HEK293 (cell line): ENCODE measurements around the gene SPRTN.

Experiments used
- GLIS2 ChIP-seq: fragments of 450-650 bp; formaldehyde crosslinking; IDR thresholded peaks from 2 replicates; pipeline ENCODE4 v1.5.1; 2016; ENCODE audit warnings: missing biosample characterization, missing genetic modification characterization
- SP3 ChIP-seq: fragments of 450-650 bp; formaldehyde crosslinking; IDR thresholded peaks from 2 replicates; pipeline ENCODE4 v1.5.1; 2016; ENCODE audit warnings: missing biosample characterization, missing genetic modification characterization
- ZIC2 ChIP-seq: fragments of 450-650 bp; formaldehyde crosslinking; IDR thresholded peaks from 2 replicates; pipeline ENCODE4 v1.5.1; 2016; ENCODE audit warnings: missing biosample characterization, missing genetic modification characterization
- ZNF121 ChIP-seq: fragments of 450-650 bp; formaldehyde crosslinking; IDR thresholded peaks from 2 replicates; pipeline ENCODE4 v1.5.1; 2016; ENCODE audit warnings: missing biosample characterization, missing genetic modification characterization
- ZNF133 ChIP-seq: fragments of 450-650 bp; formaldehyde crosslinking; IDR thresholded peaks from 2 replicates; pipeline ENCODE4 v1.5.1; 2016; ENCODE audit warnings: missing biosample characterization, missing genetic modification characterization
- ZNF221 ChIP-seq: fragments of 450-650 bp; formaldehyde crosslinking; IDR thresholded peaks from 2 replicates; pipeline ENCODE4 v1.5.1; 2017; ENCODE audit warnings: missing biosample characterization, missing genetic modification characterization, borderline replicate concordance
- ZNF266 ChIP-seq: fragments of 450-650 bp; formaldehyde crosslinking; IDR thresholded peaks from 2 replicates; pipeline ENCODE4 v1.5.1; 2016; ENCODE audit warnings: missing biosample characterization, missing genetic modification characterization, low read depth
- ZNF274 ChIP-seq, 2 experiments: fragments of 200-500 bp in 1 of 2; fragments of 450-650 bp in 1 of 2; sonication (Bioruptor generic) in 1 of 2; formaldehyde crosslinking in 1 of 2; IDR thresholded peaks; 2 replicates each; pipeline versions ENCODE4 v1.5.1 to v1.6.1; 2014 to 2016; ENCODE audit warnings: borderline replicate concordance in 1 of 2, inconsistent platforms in 1 of 2, low read length in 1 of 2, missing biosample characterization in 1 of 2, missing genetic modification characterization in 1 of 2
- ZNF311 ChIP-seq: fragments of 450-650 bp; formaldehyde crosslinking; IDR thresholded peaks from 2 replicates; pipeline ENCODE4 v1.5.1; 2017; ENCODE audit warnings: missing biosample characterization, missing genetic modification characterization, borderline replicate concordance
- ZNF549 ChIP-seq: fragments of 450-650 bp; IDR thresholded peaks from 2 replicates; pipeline ENCODE4 v1.5.1; 2018; ENCODE audit warnings: missing biosample characterization, missing genetic modification characterization, mild to moderate bottlenecking, inconsistent platforms, moderate library complexity
- ZNF561 ChIP-seq: fragments of 450-650 bp; IDR thresholded peaks from 2 replicates; pipeline ENCODE4 v1.5.1; 2018; ENCODE audit warnings: missing biosample characterization, missing genetic modification characterization, borderline replicate concordance
- ZNF585B ChIP-seq: fragments of 450-650 bp; formaldehyde crosslinking; IDR thresholded peaks from 2 replicates; pipeline ENCODE4 v1.5.1; 2016; ENCODE audit warnings: missing biosample characterization, missing genetic modification characterization
- ZNF621 ChIP-seq: fragments of 450-650 bp; formaldehyde crosslinking; IDR thresholded peaks from 2 replicates; pipeline ENCODE4 v1.5.1; 2017; ENCODE audit warnings: missing biosample characterization, missing genetic modification characterization
- ZNF792 ChIP-seq: fragments of 450-650 bp; formaldehyde crosslinking; IDR thresholded peaks from 2 replicates; pipeline ENCODE4 v1.5.1; 2016; ENCODE audit warnings: missing biosample characterization, missing genetic modification characterization
- ZSCAN23 ChIP-seq: fragments of 450-650 bp; formaldehyde crosslinking; IDR thresholded peaks from 2 replicates; pipeline ENCODE4 v1.5.1; 2016; ENCODE audit warnings: missing biosample characterization, missing genetic modification characterization
- ZSCAN30 ChIP-seq: fragments of 450-650 bp; IDR thresholded peaks from 2 replicates; pipeline ENCODE4 v1.5.1; 2018; ENCODE audit warnings: missing biosample characterization, mild to moderate bottlenecking, missing genetic modification characterization, moderate library complexity
- TF ChIP-seq, protein P1 (sequence below): fragments of 450-650 bp; formaldehyde crosslinking; IDR thresholded peaks from 2 replicates; pipeline ENCODE4 v1.5.1; 2016; ENCODE audit warnings: missing biosample characterization, missing genetic modification characterization
- TF ChIP-seq, protein P2 (sequence below): fragments of 450-650 bp; formaldehyde crosslinking; IDR thresholded peaks from 2 replicates; pipeline ENCODE4 v1.5.1; 2016; ENCODE audit warnings: missing biosample characterization, missing genetic modification characterization
- TF ChIP-seq, protein P3 (sequence below): fragments of 450-650 bp; formaldehyde crosslinking; IDR thresholded peaks from 2 replicates; pipeline ENCODE4 v1.5.1; 2016; ENCODE audit warnings: missing biosample characterization, missing genetic modification characterization, low read depth
- TF ChIP-seq, protein P4 (sequence below): fragments of 450-650 bp; formaldehyde crosslinking; IDR thresholded peaks from 2 replicates; pipeline ENCODE4 v1.5.1; 2016; ENCODE audit warnings: missing biosample characterization, missing genetic modification characterization
- TF ChIP-seq, protein P5 (sequence below): fragments of 450-650 bp; formaldehyde crosslinking; IDR thresholded peaks from 2 replicates; pipeline ENCODE4 v1.5.1; 2016; ENCODE audit warnings: missing biosample characterization, missing genetic modification characterization
- TF ChIP-seq, protein P6 (sequence below): fragments of 450-650 bp; formaldehyde crosslinking; IDR thresholded peaks from 2 replicates; pipeline ENCODE4 v1.5.1; 2017; ENCODE audit warnings: missing biosample characterization, missing genetic modification characterization
- TF ChIP-seq, protein P7 (sequence below): fragments of 450-650 bp; formaldehyde crosslinking; IDR thresholded peaks from 2 replicates; pipeline ENCODE4 v1.5.1; 2016; ENCODE audit warnings: missing biosample characterization, missing genetic modification characterization

SPRTN gene

DNA sequence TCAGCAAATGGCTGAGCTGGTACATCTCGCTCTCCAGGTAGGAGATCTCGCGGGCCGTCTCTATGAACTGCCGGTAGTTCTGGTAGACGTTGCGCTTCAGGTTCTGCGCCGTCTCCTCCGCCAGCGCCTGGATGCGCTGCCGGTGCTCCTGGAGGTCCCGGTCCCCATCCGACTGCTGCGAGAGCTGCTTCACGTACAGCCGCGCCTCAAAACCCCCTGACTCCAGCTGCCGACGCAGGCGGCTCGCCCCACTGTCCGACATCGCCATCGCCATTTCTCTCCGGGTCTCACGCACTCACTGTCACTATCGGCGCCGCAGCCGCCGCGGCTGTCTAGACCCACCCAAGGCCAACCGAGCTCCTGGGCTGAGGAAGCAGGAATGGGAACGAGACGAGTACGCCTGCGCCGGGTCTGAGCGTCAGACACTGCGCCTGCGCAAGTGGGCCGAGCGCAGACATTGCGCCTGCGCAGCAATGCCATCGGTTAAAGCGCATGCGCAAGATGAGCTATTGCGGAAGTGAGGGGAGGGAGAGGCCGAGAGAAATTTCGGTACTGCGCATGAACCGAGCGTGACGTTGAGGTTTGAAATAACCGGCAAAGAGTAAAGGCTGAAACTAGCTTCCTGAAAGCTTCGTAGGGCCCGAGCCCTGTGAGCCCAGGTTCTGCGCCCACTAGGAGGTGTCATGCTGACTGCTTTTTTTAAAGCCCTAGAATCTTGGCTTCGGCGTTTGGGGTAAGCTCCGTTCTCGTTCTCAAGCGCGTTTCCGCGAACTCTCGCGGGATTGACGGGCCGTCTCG is 422 bp upstream of the SPRTN start, which contains the start of gene EXOC8 (continued):
- TF ChIP-seq, protein P1, sequence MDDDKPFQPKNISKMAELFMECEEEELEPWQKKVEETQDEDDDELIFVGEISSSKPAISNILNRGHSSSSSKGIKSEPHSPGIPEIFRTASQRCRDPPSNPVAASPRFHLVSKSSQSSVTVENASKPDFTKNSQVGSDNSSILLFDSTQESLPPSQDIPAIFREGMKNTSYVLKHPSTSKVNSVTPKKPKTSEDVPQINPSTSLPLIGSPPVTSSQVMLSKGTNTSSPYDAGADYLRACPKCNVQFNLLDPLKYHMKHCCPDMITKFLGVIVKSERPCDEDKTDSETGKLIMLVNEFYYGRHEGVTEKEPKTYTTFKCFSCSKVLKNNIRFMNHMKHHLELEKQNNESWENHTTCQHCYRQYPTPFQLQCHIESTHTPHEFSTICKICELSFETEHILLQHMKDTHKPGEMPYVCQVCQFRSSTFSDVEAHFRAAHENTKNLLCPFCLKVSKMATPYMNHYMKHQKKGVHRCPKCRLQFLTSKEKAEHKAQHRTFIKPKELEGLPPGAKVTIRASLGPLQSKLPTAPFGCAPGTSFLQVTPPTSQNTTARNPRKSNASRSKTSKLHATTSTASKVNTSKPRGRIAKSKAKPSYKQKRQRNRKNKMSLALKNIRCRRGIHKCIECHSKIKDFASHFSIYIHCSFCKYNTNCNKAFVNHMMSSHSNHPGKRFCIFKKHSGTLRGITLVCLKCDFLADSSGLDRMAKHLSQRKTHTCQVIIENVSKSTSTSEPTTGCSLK (tag by site-specific recombination): no peak
- TF ChIP-seq ZSCAN23 (tag by site-specific recombination) (no peak), ZNF585B (tag by site-specific recombination) (no peak), ZNF621 (tag by site-specific recombination) (no peak), ZNF311 (tag by site-specific recombination) (no peak), ZNF274 (IDR thresholded peaks at IDR 0.05; ENCODE audit: low read length) (no peak), ZNF274 (tag by site-specific recombination; IDR thresholded peaks at IDR 0.05; ENCODE audit: borderline replicate concordance) (no peak), ZSCAN30 (tag by site-specific recombination) (no peak), ZNF121 (no peak), ZNF133 (tag by site-specific recombination) (no peak), ZNF792 (peak; percentile 88; the same call in 1 of the 2 replicates), SP3 (tag by site-specific recombination) (peak; percentile 94), ZNF221 (tag by site-specific recombination) (no peak), ZNF266 (no peak), ZNF549 (no peak), ZNF561 (tag by site-specific recombination) (peak; percentile 88), GLIS2 (tag by site-specific recombination) (peak; percentile 10; the same call in 1 of the 2 replicates), ZIC2 (tag by site-specific recombination) (no peak; the same call in 1 of the 2 replicates)
- TF ChIP-seq, protein P2, sequence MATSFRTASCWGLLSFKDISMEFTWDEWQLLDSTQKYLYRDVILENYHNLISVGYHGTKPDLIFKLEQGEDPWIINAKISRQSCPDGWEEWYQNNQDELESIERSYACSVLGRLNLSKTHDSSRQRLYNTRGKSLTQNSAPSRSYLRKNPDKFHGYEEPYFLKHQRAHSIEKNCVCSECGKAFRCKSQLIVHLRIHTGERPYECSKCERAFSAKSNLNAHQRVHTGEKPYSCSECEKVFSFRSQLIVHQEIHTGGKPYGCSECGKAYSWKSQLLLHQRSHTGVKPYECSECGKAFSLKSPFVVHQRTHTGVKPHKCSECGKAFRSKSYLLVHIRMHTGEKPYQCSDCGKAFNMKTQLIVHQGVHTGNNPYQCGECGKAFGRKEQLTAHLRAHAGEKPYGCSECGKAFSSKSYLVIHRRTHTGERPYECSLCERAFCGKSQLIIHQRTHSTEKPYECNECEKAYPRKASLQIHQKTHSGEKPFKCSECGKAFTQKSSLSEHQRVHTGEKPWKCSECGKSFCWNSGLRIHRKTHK (tag by site-specific recombination): no peak
- TF ChIP-seq, protein P3, sequence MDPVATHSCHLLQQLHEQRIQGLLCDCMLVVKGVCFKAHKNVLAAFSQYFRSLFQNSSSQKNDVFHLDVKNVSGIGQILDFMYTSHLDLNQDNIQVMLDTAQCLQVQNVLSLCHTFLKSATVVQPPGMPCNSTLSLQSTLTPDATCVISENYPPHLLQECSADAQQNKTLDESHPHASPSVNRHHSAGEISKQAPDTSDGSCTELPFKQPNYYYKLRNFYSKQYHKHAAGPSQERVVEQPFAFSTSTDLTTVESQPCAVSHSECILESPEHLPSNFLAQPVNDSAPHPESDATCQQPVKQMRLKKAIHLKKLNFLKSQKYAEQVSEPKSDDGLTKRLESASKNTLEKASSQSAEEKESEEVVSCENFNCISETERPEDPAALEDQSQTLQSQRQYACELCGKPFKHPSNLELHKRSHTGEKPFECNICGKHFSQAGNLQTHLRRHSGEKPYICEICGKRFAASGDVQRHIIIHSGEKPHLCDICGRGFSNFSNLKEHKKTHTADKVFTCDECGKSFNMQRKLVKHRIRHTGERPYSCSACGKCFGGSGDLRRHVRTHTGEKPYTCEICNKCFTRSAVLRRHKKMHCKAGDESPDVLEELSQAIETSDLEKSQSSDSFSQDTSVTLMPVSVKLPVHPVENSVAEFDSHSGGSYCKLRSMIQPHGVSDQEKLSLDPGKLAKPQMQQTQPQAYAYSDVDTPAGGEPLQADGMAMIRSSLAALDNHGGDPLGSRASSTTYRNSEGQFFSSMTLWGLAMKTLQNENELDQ (tag by site-specific recombination): no peak
- TF ChIP-seq, protein P4, sequence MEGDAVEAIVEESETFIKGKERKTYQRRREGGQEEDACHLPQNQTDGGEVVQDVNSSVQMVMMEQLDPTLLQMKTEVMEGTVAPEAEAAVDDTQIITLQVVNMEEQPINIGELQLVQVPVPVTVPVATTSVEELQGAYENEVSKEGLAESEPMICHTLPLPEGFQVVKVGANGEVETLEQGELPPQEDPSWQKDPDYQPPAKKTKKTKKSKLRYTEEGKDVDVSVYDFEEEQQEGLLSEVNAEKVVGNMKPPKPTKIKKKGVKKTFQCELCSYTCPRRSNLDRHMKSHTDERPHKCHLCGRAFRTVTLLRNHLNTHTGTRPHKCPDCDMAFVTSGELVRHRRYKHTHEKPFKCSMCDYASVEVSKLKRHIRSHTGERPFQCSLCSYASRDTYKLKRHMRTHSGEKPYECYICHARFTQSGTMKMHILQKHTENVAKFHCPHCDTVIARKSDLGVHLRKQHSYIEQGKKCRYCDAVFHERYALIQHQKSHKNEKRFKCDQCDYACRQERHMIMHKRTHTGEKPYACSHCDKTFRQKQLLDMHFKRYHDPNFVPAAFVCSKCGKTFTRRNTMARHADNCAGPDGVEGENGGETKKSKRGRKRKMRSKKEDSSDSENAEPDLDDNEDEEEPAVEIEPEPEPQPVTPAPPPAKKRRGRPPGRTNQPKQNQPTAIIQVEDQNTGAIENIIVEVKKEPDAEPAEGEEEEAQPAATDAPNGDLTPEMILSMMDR (tag by site-specific recombination): peak; percentile 63; the same call in 1 of the 2 replicates
- TF ChIP-seq, protein P5, sequence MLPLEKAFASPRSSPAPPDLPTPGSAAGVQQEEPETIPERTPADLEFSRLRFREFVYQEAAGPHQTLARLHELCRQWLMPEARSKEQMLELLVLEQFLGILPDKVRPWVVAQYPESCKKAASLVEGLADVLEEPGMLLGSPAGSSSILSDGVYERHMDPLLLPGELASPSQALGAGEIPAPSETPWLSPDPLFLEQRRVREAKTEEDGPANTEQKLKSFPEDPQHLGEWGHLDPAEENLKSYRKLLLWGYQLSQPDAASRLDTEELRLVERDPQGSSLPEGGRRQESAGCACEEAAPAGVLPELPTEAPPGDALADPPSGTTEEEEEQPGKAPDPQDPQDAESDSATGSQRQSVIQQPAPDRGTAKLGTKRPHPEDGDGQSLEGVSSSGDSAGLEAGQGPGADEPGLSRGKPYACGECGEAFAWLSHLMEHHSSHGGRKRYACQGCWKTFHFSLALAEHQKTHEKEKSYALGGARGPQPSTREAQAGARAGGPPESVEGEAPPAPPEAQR: no peak
- TF ChIP-seq, protein P6, sequence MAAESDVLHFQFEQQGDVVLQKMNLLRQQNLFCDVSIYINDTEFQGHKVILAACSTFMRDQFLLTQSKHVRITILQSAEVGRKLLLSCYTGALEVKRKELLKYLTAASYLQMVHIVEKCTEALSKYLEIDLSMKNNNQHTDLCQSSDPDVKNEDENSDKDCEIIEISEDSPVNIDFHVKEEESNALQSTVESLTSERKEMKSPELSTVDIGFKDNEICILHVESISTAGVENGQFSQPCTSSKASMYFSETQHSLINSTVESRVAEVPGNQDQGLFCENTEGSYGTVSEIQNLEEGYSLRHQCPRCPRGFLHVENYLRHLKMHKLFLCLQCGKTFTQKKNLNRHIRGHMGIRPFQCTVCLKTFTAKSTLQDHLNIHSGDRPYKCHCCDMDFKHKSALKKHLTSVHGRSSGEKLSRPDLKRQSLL (tag by site-specific recombination): peak; percentile 75; the same call in 1 of the 2 replicates
- TF ChIP-seq, protein P7, sequence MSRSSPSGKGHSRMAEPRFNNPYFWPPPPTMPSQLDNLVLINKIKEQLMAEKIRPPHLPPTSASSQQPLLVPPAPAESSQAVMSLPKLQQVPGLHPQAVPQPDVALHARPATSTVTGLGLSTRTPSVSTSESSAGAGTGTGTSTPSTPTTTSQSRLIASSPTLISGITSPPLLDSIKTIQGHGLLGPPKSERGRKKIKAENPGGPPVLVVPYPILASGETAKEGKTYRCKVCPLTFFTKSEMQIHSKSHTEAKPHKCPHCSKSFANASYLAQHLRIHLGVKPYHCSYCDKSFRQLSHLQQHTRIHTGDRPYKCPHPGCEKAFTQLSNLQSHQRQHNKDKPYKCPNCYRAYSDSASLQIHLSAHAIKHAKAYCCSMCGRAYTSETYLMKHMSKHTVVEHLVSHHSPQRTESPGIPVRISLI (tag by site-specific recombination): no peak
